Right lobe of liver (tissue), 6 donors: ENCODE results near the gene TIFAB. TPM values are rescaled to one million over a fixed set of nuclear protein-coding genes. Genes with fewer than 3 reads are reported as not detected.

Experiments
- ATAC-seq, 4 donors: fragments of 200-7000 bp; cut with Tn5 transposase; one replicate each; pipeline ENCODE4 v1.9.1; 2020; ENCODE audit warnings: mild to moderate bottlenecking in 4 of 4, moderate library complexity in 4 of 4
- DNase-seq, 3 donors: peaks; one replicate each; pipeline ENCODE4 v3.0.0-alpha.2; 2020
- H3K27ac ChIP-seq, 3 donors: fragments of 200-600 bp; one replicate each; pipeline ENCODE4 v1.8.0; 2022
- H3K27me3 ChIP-seq, 2 donors: fragments of 200-600 bp; one replicate each; pipeline ENCODE4 v1.8.0; 2022
- H3K36me3 ChIP-seq, 4 donors: fragments of 200-600 bp; sonication (generic) in 1 of 4; one replicate each; pipeline versions ENCODE4 v1.5.1 to v1.8.0; 2017 to 2022; ENCODE audit warnings: control low read depth in 1 of 4
- H3K4me1 ChIP-seq, 4 donors: fragments of 200-600 bp; sonication (generic) in 1 of 4; one replicate each; pipeline versions ENCODE4 v1.5.1 to v1.8.0; 2017 to 2022; ENCODE audit warnings: control low read depth in 1 of 4
- H3K4me3 ChIP-seq, 3 donors: fragments of 200-600 bp; one replicate each; pipeline ENCODE4 v1.8.0; 2022
- H3K9me3 ChIP-seq, 4 donors: fragments of 200-600 bp; sonication (generic) in 1 of 4; one replicate each; pipeline versions ENCODE4 v1.5.1 to v1.8.0; 2017 to 2022; ENCODE audit warnings: control low read depth in 1 of 4
- CTCF ChIP-seq, 4 donors: fragments of 200-600 bp in 3 of 4; fragments of 450-650 bp in 1 of 4; IDR thresholded peaks; one replicate each; pipeline versions ENCODE4 v1.5.1 to v1.8.0; 2016 to 2022; ENCODE audit warnings: antibody characterized with exemption in 4 of 4, mild to moderate bottlenecking in 2 of 4
- POLR2A ChIP-seq: fragments of 450-650 bp; IDR thresholded peaks from one replicate; pipeline ENCODE4 v1.6.1; 2017; ENCODE audit warnings: antibody characterized with exemption, mild to moderate bottlenecking
- WGBS: methylation state at CpG from one replicate; pipeline ENCODE4 v1.1.6; 2018; ENCODE audit warnings: low coverage, low lambda C conversion rate; ENCODE audit not compliant: insufficient coverage; ENCODE audit errors: missing lambda C conversion rate; 5-methylcytosine and 5-hydroxymethylcytosine counted together
- intact Hi-C, 2 donors: fragments of 100-400 bp; cut with DNase I; formaldehyde crosslinking; loops; one replicate each; pipeline versions ENCODE4 v1.11.2 to v1.14.1; 2022
- total RNA-seq, 6 experiments: library from RNA; depleted of rRNA in 2 of 6; stranded (reverse); fragments of >200 nt in 2 of 6; fragmentation: NEBNext Ultra II Directional in 3 of 6; extraction: Animal tissue kit (Norgen Biotek cat#: 25700) in 3 of 6; gene quantifications; one replicate each; pipeline versions ENCODE4 v1.1.0 to v1.2.4, GENCODE V29; 2016 to 2023
- donor health status: DM: no; HTN: yes; CAD: no.
- donor health status: DM: no; HTN: no; CAD: no.
- donor health status: DM: no; HTN: no; CAD: no.
- donor health status: DM: no; HTN: yes; CAD: no.
- donor health status: DM: no; HTN: yes; CAD: no.

Gene TIFAB
- total RNA-seq, 6 experiments from 2014 or later, result 0.05 to 0.09 TPM; not detected in 4

- intact Hi-C loops, result no loop called here
- H3K36me3 ChIP-seq, result no peaks in the 10 kb centered on the region
- no peaks in the 10 kb centered on the region for H3K4me1 ChIP-seq
- TF ChIP-seq POLR2A, result no peak
- TF ChIP-seq CTCF (IDR thresholded peaks at IDR 0.05), result no peak
- DNase-seq (no peak), ATAC-seq (no peak)
- H3K27me3 ChIP-seq, result no peaks in the 10 kb centered on the region
- H3K9me3 ChIP-seq, result no peaks in the 10 kb centered on the region
- no peak overlapping the region for H3K4me3 ChIP-seq
- no peak overlapping the region for H3K27ac ChIP-seq
These were observed 29.7 kb downstream of the TIFAB start for GRCh38 chr5:135422419-135422818.

- Histone ChIP-seq H3K27me3 (no peaks in the 10 kb centered on the region), H3K4me1 (no peaks in the 10 kb centered on the region), H3K9me3 (no peaks in the 10 kb centered on the region), H3K27ac (no peak overlapping the region), H3K4me3 (no peak overlapping the region), H3K36me3 (no peaks in the 10 kb centered on the region)
- intact Hi-C loops, result no loop called here
- ATAC-seq, result no peak
- TF ChIP-seq CTCF (IDR thresholded peaks at IDR 0.05), result no peak
- TF ChIP-seq POLR2A, result no peak
- no peak for DNase-seq
These were observed 35.1 kb downstream of the TIFAB start for GRCh38 chr5:135417083-135417482.

GRCh38 chr5:135405082-135405481 is 47.1 kb downstream of the TIFAB start:
- H3K36me3 ChIP-seq, result no peaks in the 10 kb centered on the region
- ATAC-seq (no peak), DNase-seq (no peak)
- no peaks in the 10 kb centered on the region for H3K9me3 ChIP-seq
- H3K4me3 ChIP-seq, result no peak overlapping the region
- no peak for TF ChIP-seq CTCF (IDR thresholded peaks at IDR 0.05)
- no peak for TF ChIP-seq POLR2A
- no peaks in the 10 kb centered on the region for H3K4me1 ChIP-seq
- 46% methylated on average over 2 of the region's 2 CpGs for WGBS
- H3K27me3 ChIP-seq, result no peaks in the 10 kb centered on the region
- intact Hi-C loops, result no loop called here
- H3K27ac ChIP-seq, result no peak overlapping the region

- Histone ChIP-seq H3K4me3 (no peak overlapping the region), H3K4me1 (peaks cover 0 to 9% (median 4%) of the 10 kb centered on the region in 4 donors), H3K9me3 (no peaks in the 10 kb centered on the region), H3K36me3 (no peaks in the 10 kb centered on the region), H3K27ac (no peak overlapping the region), H3K27me3 (no peaks in the 10 kb centered on the region)
- no peak for ATAC-seq
- no peak for DNase-seq
- intact Hi-C loops, result no loop called here
- 60% methylated on average over 2 of the region's 2 CpGs for WGBS
- TF ChIP-seq POLR2A (no peak), CTCF (IDR thresholded peaks at IDR 0.05) (no peak)
These were observed 50.1 kb downstream of the TIFAB start for GRCh38 chr5:135402031-135402430.

GRCh38 chr5:135400866-135401265 is 51.3 kb downstream of the TIFAB start:
- ATAC-seq (no peak), DNase-seq (no peak)
- Histone ChIP-seq H3K9me3 (no peaks in the 10 kb centered on the region), H3K36me3 (no peaks in the 10 kb centered on the region), H3K4me3 (no peak overlapping the region), H3K27me3 (no peaks in the 10 kb centered on the region), H3K4me1 (peaks cover 0 to 9% (median 4%) of the 10 kb centered on the region in 4 donors), H3K27ac (no peak overlapping the region)
- no peak for TF ChIP-seq CTCF (IDR thresholded peaks at IDR 0.05)
- TF ChIP-seq POLR2A, result no peak
- 38% methylated on average over 2 of the region's 5 CpGs for WGBS
- intact Hi-C loops, result no loop called here
